CD4-positive, alpha-beta memory T cell (primary cell): ENCODE results near the gene DCUN1D4. TPM values are rescaled to one million over a fixed set of nuclear protein-coding genes. Genes with fewer than 3 reads are reported as not detected.

Experiments
- CTCF ChIA-PET: fragments of 350-600 bp; sonication (Branson Sonifier 250); formaldehyde crosslinking; loops from one replicate; lab custom pipeline; 2021; ENCODE audit warnings: inconsistent platforms; ENCODE audit not compliant: partially characterized antibody; lab: Charles Lee
- POLR2A ChIA-PET: fragments of 350-600 bp; sonication (Branson Sonifier 250); formaldehyde crosslinking; loops from one replicate; lab custom pipeline; 2021; ENCODE audit not compliant: partially characterized antibody; lab: Charles Lee
- DNase-seq, 5 donors: peaks; one replicate each; pipeline versions ENCODE4 v3.0.0 to v3.0.0-alpha.2; 2020 to 2022; ENCODE audit warnings: mixed read lengths in 1 of 5
- H3K27ac ChIP-seq: one replicate; pipeline ENCODE4 v1.7.0; 2013; ENCODE audit warnings: low read depth, low read length
- H3K27me3 ChIP-seq: 2 replicates; pipeline ENCODE4 v1.7.0; 2013; ENCODE audit warnings: mild to moderate bottlenecking, low read length, moderate library complexity; ENCODE audit not compliant: insufficient read depth
- H3K36me3 ChIP-seq: 2 replicates; pipeline ENCODE4 v1.7.0; 2013; ENCODE audit warnings: mild to moderate bottlenecking, low read length, moderate library complexity; ENCODE audit not compliant: insufficient read depth
- H3K4me1 ChIP-seq: 2 replicates; pipeline ENCODE4 v1.7.0; 2013; ENCODE audit warnings: mild to moderate bottlenecking, low read length, moderate library complexity; ENCODE audit not compliant: insufficient read depth
- H3K4me3 ChIP-seq, 2 donors: one replicate each; pipeline ENCODE4 v1.7.0; 2013; ENCODE audit warnings: low read length in 2 of 2, mild to moderate bottlenecking in 1 of 2
- H3K9me3 ChIP-seq, 2 donors: one replicate each; pipeline ENCODE4 v1.7.0; 2013; ENCODE audit warnings: low read length in 2 of 2, control low read depth in 1 of 2; ENCODE audit not compliant: control insufficient read depth in 1 of 2
- H3K27ac Mint-ChIP-seq, 7 donors: one replicate each; pipeline ENCODE4 v1.8.0; 2020 to 2021; ENCODE audit warnings: mixed read lengths in 7 of 7, mild to moderate bottlenecking in 6 of 7, inconsistent platforms in 3 of 7, moderate library complexity in 3 of 7
- H3K27me3 Mint-ChIP-seq, 2 donors: one replicate each; pipeline ENCODE4 v1.8.0; 2020 to 2021; ENCODE audit warnings: mixed read lengths in 2 of 2
- H3K36me3 Mint-ChIP-seq, 2 donors: one replicate each; pipeline ENCODE4 v1.8.0; 2020 to 2021; ENCODE audit warnings: mixed read lengths in 2 of 2, inconsistent platforms in 1 of 2, mild to moderate bottlenecking in 1 of 2
- H3K4me1 Mint-ChIP-seq, 4 donors: one replicate each; pipeline ENCODE4 v1.8.0; 2020 to 2021; ENCODE audit warnings: mixed read lengths in 4 of 4, mild to moderate bottlenecking in 1 of 4
- H3K4me3 Mint-ChIP-seq, 8 donors: one replicate each; pipeline ENCODE4 v1.8.0; 2020 to 2021; ENCODE audit warnings: mixed read lengths in 8 of 8, mild to moderate bottlenecking in 7 of 8, moderate library complexity in 6 of 8, inconsistent platforms in 3 of 8
- H3K9me3 Mint-ChIP-seq, 8 donors: one replicate each; pipeline ENCODE4 v1.8.0; 2020 to 2021; ENCODE audit warnings: mixed read lengths in 8 of 8, mild to moderate bottlenecking in 5 of 8, inconsistent platforms in 3 of 8, moderate library complexity in 1 of 8
- intact Hi-C: fragments of 100-400 bp; cut with micrococcal nuclease; formaldehyde crosslinking; loops from one replicate; pipeline ENCODE4 v1.15.1; 2023
- polyA plus RNA-seq, 2 donors: library from polyadenylated mRNA; unstranded; fragments of 300-500 nt; fragmentation: Illumina TruSeq; gene quantifications; one replicate each; pipeline ENCODE4 v1.2.3, GENCODE V29; 2021
- total RNA-seq, 2 experiments: library from RNA; stranded (reverse); gene quantifications; one replicate each; pipeline ENCODE4 v1.2.3, GENCODE V29; 2021

DCUN1D4 gene
- total and polyA plus RNA-seq, 4 experiments from 2014 or later: 13.5 to 58.9 (median 38.2) TPM

GRCh38 chr4:51907006-51907669 is 64.2 kb downstream of the DCUN1D4 start:
- no peak for DNase-seq
- H3K4me1 ChIP-seq: no peaks in the 10 kb centered on the region
- Mint-ChIP-seq H3K4me3 (no peak overlapping the region), H3K36me3 (peaks cover 56 to 83% of the 10 kb centered on the region in 2 donors), H3K9me3 (no peaks in the 10 kb centered on the region), H3K27ac (peak overlapping the region in 1 of 7 donors; percentile 37), H3K27me3 (no peaks in the 10 kb centered on the region), H3K4me1 (peaks cover 0 to 3% (median 2%) of the 10 kb centered on the region in 4 donors)
- intact Hi-C loops: no loop called here
- no peaks in the 10 kb centered on the region for H3K27me3 ChIP-seq
- ChIA-PET POLR2A (interaction anchor here (1.2 kb wide), 1 partner anchor 65 kb away, joined by 3 read pairs; no protein-coding TSS in a partner anchor), CTCF (interaction anchor here (1.0 to 2.8 kb wide), 2 partner anchors 11 to 120 kb away, joined by 3 to 13 read pairs; no protein-coding TSS in a partner anchor)
- H3K9me3 ChIP-seq: no peaks in the 10 kb centered on the region
- H3K36me3 ChIP-seq: peaks cover 20% of the 10 kb centered on the region
- H3K4me3 ChIP-seq: no peak overlapping the region
- H3K27ac ChIP-seq: no peak overlapping the region

- no peaks in the 10 kb centered on the region for H3K9me3 ChIP-seq
- DNase-seq: no peak
- H3K4me3 ChIP-seq: no peak overlapping the region
- peaks cover 0 to 3% (median 2%) of the 10 kb centered on the region in 4 donors for H3K4me1 Mint-ChIP-seq
- intact Hi-C loops: no loop called here
- H3K27me3 Mint-ChIP-seq: no peaks in the 10 kb centered on the region
- no peaks in the 10 kb centered on the region for H3K27me3 ChIP-seq
- H3K36me3 ChIP-seq: peaks cover 20% of the 10 kb centered on the region
- H3K9me3 Mint-ChIP-seq: no peaks in the 10 kb centered on the region
- ChIA-PET CTCF (no interaction called here), POLR2A (no interaction called here)
- no peak overlapping the region for H3K27ac Mint-ChIP-seq
- H3K4me3 Mint-ChIP-seq: no peak overlapping the region
- peaks cover 65 to 83% of the 10 kb centered on the region in 2 donors for H3K36me3 Mint-ChIP-seq
- H3K27ac ChIP-seq: no peak overlapping the region
- H3K4me1 ChIP-seq: no peaks in the 10 kb centered on the region
Observed at GRCh38 chr4:51909236-51909703, 66.3 kb downstream of the DCUN1D4 start.

GRCh38 chr4:51918251-51918650 is 75.3 kb downstream of the DCUN1D4 start:
- Mint-ChIP-seq H3K9me3 (peaks cover 0 to 11% (median 4%) of the 10 kb centered on the region in 8 donors), H3K27ac (no peak overlapping the region), H3K36me3 (peaks cover 49 to 61% of the 10 kb centered on the region in 2 donors), H3K4me1 (no peaks in the 10 kb centered on the region), H3K4me3 (no peak overlapping the region), H3K27me3 (no peaks in the 10 kb centered on the region)
- DNase-seq: no peak
- Histone ChIP-seq H3K36me3 (no peaks in the 10 kb centered on the region), H3K9me3 (no peaks in the 10 kb centered on the region), H3K27me3 (no peaks in the 10 kb centered on the region), H3K4me1 (no peaks in the 10 kb centered on the region), H3K27ac (no peak overlapping the region), H3K4me3 (no peak overlapping the region)
- intact Hi-C loops: no loop called here
- POLR2A ChIA-PET: no interaction called here
- CTCF ChIA-PET: no interaction called here

- H3K27me3 Mint-ChIP-seq: peaks cover 0 to 3% of the 10 kb centered on the region in 2 donors
- Histone ChIP-seq H3K27me3 (no peaks in the 10 kb centered on the region), H3K36me3 (no peaks in the 10 kb centered on the region), H3K9me3 (no peaks in the 10 kb centered on the region), H3K4me3 (no peak overlapping the region), H3K27ac (no peak overlapping the region), H3K4me1 (no peaks in the 10 kb centered on the region)
- POLR2A ChIA-PET: no interaction called here
- no peak overlapping the region for H3K4me3 Mint-ChIP-seq
- no peak for DNase-seq
- intact Hi-C loops: no loop called here
- no peaks in the 10 kb centered on the region for H3K4me1 Mint-ChIP-seq
- H3K27ac Mint-ChIP-seq: no peak overlapping the region
- peaks cover 0 to 7% (median 4%) of the 10 kb centered on the region in 8 donors for H3K9me3 Mint-ChIP-seq
- peaks cover 6 to 13% of the 10 kb centered on the region in 2 donors for H3K36me3 Mint-ChIP-seq
- CTCF ChIA-PET: no interaction called here
Observed at GRCh38 chr4:51923343-51923742, 80.4 kb downstream of the DCUN1D4 start.

- intact Hi-C loops: no loop called here
- ChIA-PET CTCF (no interaction called here), POLR2A (no interaction called here)
- H3K27ac ChIP-seq: no peak overlapping the region
- peaks cover 0 to 3% of the 10 kb centered on the region in 2 donors for H3K27me3 Mint-ChIP-seq
- H3K27me3 ChIP-seq: no peaks in the 10 kb centered on the region
- no peaks in the 10 kb centered on the region for H3K36me3 Mint-ChIP-seq
- no peaks in the 10 kb centered on the region for H3K4me1 Mint-ChIP-seq
- no peak overlapping the region for H3K27ac Mint-ChIP-seq
- H3K4me3 Mint-ChIP-seq: no peak overlapping the region
- DNase-seq: no peak
- H3K9me3 Mint-ChIP-seq: peaks cover 0 to 3% (median under 1%) of the 10 kb centered on the region in 8 donors
- no peaks in the 10 kb centered on the region for H3K4me1 ChIP-seq
- no peaks in the 10 kb centered on the region for H3K9me3 ChIP-seq
- H3K36me3 ChIP-seq: no peaks in the 10 kb centered on the region
- H3K4me3 ChIP-seq: no peak overlapping the region
Observed at GRCh38 chr4:51925307-51925706, 82.4 kb downstream of the DCUN1D4 start.

GRCh38 chr4:51930557-51930956 is 87.6 kb downstream of the DCUN1D4 start:
- Histone ChIP-seq H3K9me3 (no peaks in the 10 kb centered on the region), H3K4me3 (no peak overlapping the region), H3K27me3 (no peaks in the 10 kb centered on the region), H3K27ac (no peak overlapping the region), H3K36me3 (no peaks in the 10 kb centered on the region), H3K4me1 (no peaks in the 10 kb centered on the region)
- POLR2A ChIA-PET: no interaction called here
- Mint-ChIP-seq H3K27ac (no peak overlapping the region), H3K9me3 (peaks cover 0 to 3% (median 0%) of the 10 kb centered on the region in 8 donors), H3K4me3 (no peak overlapping the region), H3K27me3 (peaks cover 0 to 5% of the 10 kb centered on the region in 2 donors), H3K36me3 (no peaks in the 10 kb centered on the region), H3K4me1 (no peaks in the 10 kb centered on the region)
- intact Hi-C loops: no loop called here
- DNase-seq: no peak
- CTCF ChIA-PET: no interaction called here

GRCh38 chr4:51931461-51931860 is 88.5 kb downstream of the DCUN1D4 start:
- H3K27me3 ChIP-seq: no peaks in the 10 kb centered on the region
- H3K9me3 Mint-ChIP-seq: peaks cover 0 to 3% (median 0%) of the 10 kb centered on the region in 8 donors
- ChIA-PET POLR2A (no interaction called here), CTCF (no interaction called here)
- H3K36me3 ChIP-seq: no peaks in the 10 kb centered on the region
- H3K27ac Mint-ChIP-seq: no peak overlapping the region
- no peak overlapping the region for H3K4me3 Mint-ChIP-seq
- no peaks in the 10 kb centered on the region for H3K4me1 Mint-ChIP-seq
- H3K27ac ChIP-seq: no peak overlapping the region
- H3K36me3 Mint-ChIP-seq: no peaks in the 10 kb centered on the region
- no peak for DNase-seq
- no peaks in the 10 kb centered on the region for H3K9me3 ChIP-seq
- no peak overlapping the region for H3K4me3 ChIP-seq
- intact Hi-C loops: no loop called here
- no peaks in the 10 kb centered on the region for H3K4me1 ChIP-seq
- H3K27me3 Mint-ChIP-seq: peaks cover 0 to 5% of the 10 kb centered on the region in 2 donors
